SK-N-SH (cell line): ENCODE data around the gene NT5C1B. TPM values are rescaled to one million over a fixed set of nuclear protein-coding genes. Genes with fewer than 3 reads are reported as not detected.

Experiments
- CTCF ChIA-PET: fragments of 300-600, 350-600 bp; formaldehyde crosslinking; extraction: SDS; loops from one replicate; lab custom pipeline; 2021; lab: Yijun Ruan, JAX
- POLR2A ChIA-PET: fragments of 350-600 bp; sonication (Branson Sonifier 250); formaldehyde crosslinking; extraction: SDS; loops from one replicate; lab custom pipeline; 2020; ENCODE audit warnings: antibody characterized with exemption, inconsistent platforms; lab: Yijun Ruan, JAX
- DNase-seq: peaks from one replicate; pipeline ENCODE4 v3.0.0; 2012
- H2AFZ ChIP-seq: fragments of 200-600 bp; sonication (generic); 2 replicates; pipeline ENCODE4 v1.8.1; 2016; ENCODE audit warnings: antibody characterized with exemption, mild to moderate bottlenecking, low read depth
- H3F3A ChIP-seq: fragments of 200-600 bp; sonication (generic); replicated peaks from 2 replicates; pipeline ENCODE3; 2016; ENCODE audit warnings: antibody characterized with exemption, mild to moderate bottlenecking; ENCODE audit not compliant: insufficient read depth
- H3K27ac ChIP-seq, 2 experiments: fragments of 200-500 bp in 1 of 2; fragments of 200-600 bp in 1 of 2; sonication (Bioruptor generic) in 1 of 2; sonication (generic), shearing (Covaris generic) in 1 of 2; 2 replicates each; pipeline versions ENCODE4 v1.5.1 to v1.6.1; 2014 to 2016; ENCODE audit warnings: low read depth in 2 of 2, inconsistent platforms in 1 of 2, low read length in 1 of 2, mild to moderate bottlenecking in 1 of 2, mixed read lengths in 1 of 2
- H3K27me3 ChIP-seq: fragments of 200-600 bp; sonication (generic), shearing (Covaris generic); 2 replicates; pipeline ENCODE4 v1.6.1; 2016; ENCODE audit warnings: mixed run types; ENCODE audit not compliant: insufficient read depth
- H3K36me3 ChIP-seq, 2 experiments: fragments of 200-500 bp in 1 of 2; fragments of 200-600 bp in 1 of 2; sonication (Bioruptor generic) in 1 of 2; sonication (generic) in 1 of 2; replicated peaks in 1 of 2; 2 replicates each; pipeline versions ENCODE3 to v1.5.1; 2014 to 2016; ENCODE audit warnings: low read length in 1 of 2, mild to moderate bottlenecking in 1 of 2; ENCODE audit not compliant: insufficient read depth in 2 of 2, control insufficient read depth in 1 of 2
- H3K4me1 ChIP-seq, 2 experiments: fragments of 200-500 bp in 1 of 2; fragments of 200-600 bp in 1 of 2; sonication (Bioruptor generic) in 1 of 2; sonication (generic), shearing (Covaris generic) in 1 of 2; 2 replicates each; pipeline versions ENCODE4 v1.5.1 to v1.6.1; 2014 to 2016; ENCODE audit warnings: low read depth in 1 of 2, low read length in 1 of 2, mixed run types in 1 of 2; ENCODE audit not compliant: insufficient read depth in 2 of 2, control insufficient read depth in 1 of 2
- H3K4me2 ChIP-seq: fragments of 200-600 bp; sonication (generic), shearing (Covaris generic); 2 replicates; pipeline ENCODE4 v1.6.1; 2017; ENCODE audit warnings: mixed run types
- H3K4me3 ChIP-seq, 2 experiments: fragments of 200-500 bp in 1 of 2; fragments of 200-600 bp in 1 of 2; sonication (Bioruptor generic) in 1 of 2; sonication (generic), shearing (Covaris generic) in 1 of 2; 2 replicates each; pipeline versions ENCODE4 v1.5.1 to v1.8.1; 2014 to 2016; ENCODE audit warnings: low read depth in 2 of 2, inconsistent platforms in 1 of 2, low read length in 1 of 2, mild to moderate bottlenecking in 1 of 2, mixed read lengths in 1 of 2, moderate library complexity in 1 of 2
- H3K79me2 ChIP-seq: fragments of 200-600 bp; sonication (generic); 2 replicates; pipeline ENCODE4 v1.8.1; 2017; ENCODE audit warnings: mild to moderate bottlenecking; ENCODE audit not compliant: insufficient read depth
- H3K9ac ChIP-seq: fragments of 200-600 bp; sonication (generic); 2 replicates; pipeline ENCODE4 v1.6.1; 2017; ENCODE audit warnings: mixed run types
- H3K9me2 ChIP-seq: fragments of 200-600 bp; sonication (generic); 2 replicates; pipeline ENCODE4 v1.6.1; 2017; ENCODE audit warnings: mixed run types
- H3K9me3 ChIP-seq: fragments of 200-600 bp; sonication (generic); 2 replicates; pipeline ENCODE4 v1.6.1; 2017; ENCODE audit warnings: mixed run types, mild to moderate bottlenecking, moderate library complexity
- H4K20me1 ChIP-seq: fragments of 200-600 bp; sonication (generic); 2 replicates; pipeline ENCODE4 v1.6.1; 2017; ENCODE audit warnings: mild to moderate bottlenecking, mixed run types; ENCODE audit not compliant: insufficient read depth
- CHD2 ChIP-seq: fragments of 150-350 bp; IDR thresholded peaks from 2 replicates; pipeline ENCODE4 v1.6.1; 2018; ENCODE audit warnings: low read length; ENCODE audit not compliant: partially characterized antibody
- EP300 ChIP-seq, 2 experiments: IDR thresholded peaks; 2 replicates each; pipeline versions ENCODE4 v1.4.0 to v1.6.1; 2012; ENCODE audit warnings: borderline replicate concordance in 1 of 2, low read depth in 1 of 2, low read length in 1 of 2
- FOSL2 ChIP-seq: IDR thresholded peaks from 2 replicates; pipeline ENCODE4 v1.4.0; 2012; ENCODE audit warnings: low read depth, mild to moderate bottlenecking, moderate library complexity, borderline replicate concordance
- FOXJ3 ChIP-seq: sonication (generic); formaldehyde crosslinking; IDR thresholded peaks from 2 replicates; pipeline ENCODE4 v1.5.1; 2020; ENCODE audit warnings: mild to moderate bottlenecking, missing genetic modification reagents
- IRF3 ChIP-seq: fragments of 150-350 bp; IDR thresholded peaks from 2 replicates; pipeline ENCODE4 v1.6.1; 2016; ENCODE audit warnings: mild to moderate bottlenecking, low read depth, low read length
- JUND ChIP-seq: IDR thresholded peaks from 2 replicates; pipeline ENCODE4 v1.4.0; 2012
- NRF1 ChIP-seq: IDR thresholded peaks from 2 replicates; pipeline ENCODE4 v1.6.1; 2012; ENCODE audit warnings: low read depth, mild to moderate bottlenecking, low read length
- RCOR1 ChIP-seq: fragments of 150-350 bp; IDR thresholded peaks from 2 replicates; pipeline ENCODE4 v1.6.1; 2017; ENCODE audit warnings: antibody characterized with exemption, low read length
- RFX5 ChIP-seq: IDR thresholded peaks from 2 replicates; pipeline ENCODE4 v1.6.1; 2012; ENCODE audit warnings: mild to moderate bottlenecking, improper control_type of control experiment, low read length
- RXRA ChIP-seq: IDR thresholded peaks from 2 replicates; pipeline ENCODE4 v1.4.0; 2012; ENCODE audit warnings: low read depth, mild to moderate bottlenecking, borderline replicate concordance
- SIN3A ChIP-seq: IDR thresholded peaks from 2 replicates; pipeline ENCODE4 v1.6.1; 2012; ENCODE audit warnings: low read depth, mild to moderate bottlenecking, low read length, moderate library complexity, borderline replicate concordance
- SMC3 ChIP-seq: IDR thresholded peaks from 2 replicates; pipeline ENCODE4 v1.6.1; 2012; ENCODE audit warnings: low read depth, low read length, improper control_type of control experiment
- TCF12 ChIP-seq: IDR thresholded peaks from 2 replicates; pipeline ENCODE4 v1.4.0; 2012
- USF2 ChIP-seq: fragments of 150-350 bp; IDR thresholded peaks from 2 replicates; pipeline ENCODE4 v1.6.1; 2017; ENCODE audit warnings: antibody characterized with exemption, low read length, low read depth, borderline replicate concordance
- WGBS: methylation state at CpG from one replicate; pipeline ENCODE4 v1.1.6; 2017; ENCODE audit warnings: low lambda C conversion rate; 5-methylcytosine and 5-hydroxymethylcytosine counted together
- polyA plus RNA-seq, 3 experiments: library from polyadenylated mRNA; depleted of rRNA; stranded (reverse); fragments of >200 nt; gene quantifications; 2 replicates each; pipeline ENCODE4 v1.2.3, GENCODE V29; 2012
- TF ChIP-seq, protein P1 (sequence below): IDR thresholded peaks from 2 replicates; pipeline ENCODE4 v1.6.1; 2012; ENCODE audit warnings: mild to moderate bottlenecking, low read depth, low read length, moderate library complexity

NT5C1B gene
- polyA plus RNA-seq, 1 of the 3 experiments (the other 2 are of a cell fraction): not detected

GRCh38 chr2:18544171-18544570 is 45.2 kb downstream of the NT5C1B start:
- no peaks in the 10 kb centered on the region for H4K20me1 ChIP-seq
- H3K9me2 ChIP-seq: no peaks in the 10 kb centered on the region
- 51% methylated on average over 3 of the region's 3 CpGs for WGBS
- DNase-seq: no peak
- H3K4me2 ChIP-seq: no peak overlapping the region
- H3F3A ChIP-seq: peaks cover 17% of the 10 kb centered on the region
- ChIA-PET POLR2A (no interaction called here), CTCF (interaction anchor here (1.7 kb wide), 1 partner anchor 24 kb away, joined by 12 read pairs; no protein-coding TSS in a partner anchor)
- no peaks in the 10 kb centered on the region for H3K79me2 ChIP-seq
- no peak overlapping the region for H3K4me3 ChIP-seq
- H2AFZ ChIP-seq: no peak overlapping the region
- 0 out of 2 replicates have a peak, but pooled peaks have one; percentile 16 for TF ChIP-seq TCF12
- TF ChIP-seq RFX5: no peak
- H3K4me1 ChIP-seq: peaks cover 0 to 29% of the 10 kb centered on the region in 2 experiments; a peak in 3 of 4 replicates
- H3K9ac ChIP-seq: no peak overlapping the region
- no peaks in the 10 kb centered on the region for H3K27me3 ChIP-seq
- peaks cover 4% of the 10 kb centered on the region; the same call in 1 of the 2 replicates for H3K9me3 ChIP-seq
- H3K36me3 ChIP-seq: peaks cover 0 to 3% of the 10 kb centered on the region in 2 experiments
- peak overlapping the region in 1 of 2 experiments; percentile 64; a peak in 2 of 4 replicates for H3K27ac ChIP-seq

- no peak for DNase-seq
- no peak overlapping the region for H3K27ac ChIP-seq
- no peaks in the 10 kb centered on the region for H3K27me3 ChIP-seq
- no peak overlapping the region for H3K4me3 ChIP-seq
- POLR2A ChIA-PET: no interaction called here
- TF ChIP-seq RCOR1: no peak
- no peak for TF ChIP-seq SIN3A
- TF ChIP-seq RXRA: no peak
- TF ChIP-seq, protein P1, sequence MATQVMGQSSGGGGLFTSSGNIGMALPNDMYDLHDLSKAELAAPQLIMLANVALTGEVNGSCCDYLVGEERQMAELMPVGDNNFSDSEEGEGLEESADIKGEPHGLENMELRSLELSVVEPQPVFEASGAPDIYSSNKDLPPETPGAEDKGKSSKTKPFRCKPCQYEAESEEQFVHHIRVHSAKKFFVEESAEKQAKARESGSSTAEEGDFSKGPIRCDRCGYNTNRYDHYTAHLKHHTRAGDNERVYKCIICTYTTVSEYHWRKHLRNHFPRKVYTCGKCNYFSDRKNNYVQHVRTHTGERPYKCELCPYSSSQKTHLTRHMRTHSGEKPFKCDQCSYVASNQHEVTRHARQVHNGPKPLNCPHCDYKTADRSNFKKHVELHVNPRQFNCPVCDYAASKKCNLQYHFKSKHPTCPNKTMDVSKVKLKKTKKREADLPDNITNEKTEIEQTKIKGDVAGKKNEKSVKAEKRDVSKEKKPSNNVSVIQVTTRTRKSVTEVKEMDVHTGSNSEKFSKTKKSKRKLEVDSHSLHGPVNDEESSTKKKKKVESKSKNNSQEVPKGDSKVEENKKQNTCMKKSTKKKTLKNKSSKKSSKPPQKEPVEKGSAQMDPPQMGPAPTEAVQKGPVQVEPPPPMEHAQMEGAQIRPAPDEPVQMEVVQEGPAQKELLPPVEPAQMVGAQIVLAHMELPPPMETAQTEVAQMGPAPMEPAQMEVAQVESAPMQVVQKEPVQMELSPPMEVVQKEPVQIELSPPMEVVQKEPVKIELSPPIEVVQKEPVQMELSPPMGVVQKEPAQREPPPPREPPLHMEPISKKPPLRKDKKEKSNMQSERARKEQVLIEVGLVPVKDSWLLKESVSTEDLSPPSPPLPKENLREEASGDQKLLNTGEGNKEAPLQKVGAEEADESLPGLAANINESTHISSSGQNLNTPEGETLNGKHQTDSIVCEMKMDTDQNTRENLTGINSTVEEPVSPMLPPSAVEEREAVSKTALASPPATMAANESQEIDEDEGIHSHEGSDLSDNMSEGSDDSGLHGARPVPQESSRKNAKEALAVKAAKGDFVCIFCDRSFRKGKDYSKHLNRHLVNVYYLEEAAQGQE: no peak
- TF ChIP-seq IRF3: no peak
- no peak for TF ChIP-seq EP300 (IDR thresholded peaks at IDR 0.05; ENCODE audit: borderline replicate concordance in 1 of 2, low read depth in 1 of 2, low read length in 1 of 2)
- no peak for TF ChIP-seq SMC3
- TF ChIP-seq FOXJ3 (CRISPR knock-in tag): no peak
- TF ChIP-seq FOSL2: no peak
- TF ChIP-seq NRF1: no peak
- no peak for TF ChIP-seq USF2
- no peak for TF ChIP-seq RFX5
- no peak for TF ChIP-seq CHD2
- no peak for TF ChIP-seq JUND
- H3K9ac ChIP-seq: no peak overlapping the region
- H3K9me3 ChIP-seq: peaks cover 4% of the 10 kb centered on the region; the same call in 1 of the 2 replicates
- peaks cover 0 to 3% of the 10 kb centered on the region in 2 experiments for H3K36me3 ChIP-seq
- H3F3A ChIP-seq: peaks cover 12% of the 10 kb centered on the region
- CTCF ChIA-PET: no interaction called here
- no peaks in the 10 kb centered on the region for H4K20me1 ChIP-seq
- no peak overlapping the region for H3K4me2 ChIP-seq
- WGBS: 88% methylated on average over 2 of the region's 2 CpGs
- H3K79me2 ChIP-seq: no peaks in the 10 kb centered on the region
- peaks cover 0 to 16% of the 10 kb centered on the region in 2 experiments; a peak in 2 of 4 replicates for H3K4me1 ChIP-seq
- no peak overlapping the region for H2AFZ ChIP-seq
- no peaks in the 10 kb centered on the region for H3K9me2 ChIP-seq
Observed at GRCh38 chr2:18540872-18541271, 48.5 kb downstream of the NT5C1B start.
